HEK293T (cell line): ENCODE results near the gene PARVB.
"Not testable (repeated sequence)": the region's sequence is repeated elsewhere in the genome, so short reads cannot be mapped to it uniquely, and the experiment has no call there.

ENCODE experiments used
- ARNT ChIP-seq: fragments of 450-650 bp; IDR thresholded peaks from 2 replicates; pipeline ENCODE4 v1.6.1; 2017; ENCODE audit warnings: mild to moderate bottlenecking
- SP1 ChIP-seq: fragments of 450-650 bp; IDR thresholded peaks from 2 replicates; pipeline ENCODE4 v1.6.1; 2017
- ZNF384 ChIP-seq: fragments of 450-650 bp; IDR thresholded peaks from 2 replicates; pipeline ENCODE4 v1.6.1; 2016

DNA sequence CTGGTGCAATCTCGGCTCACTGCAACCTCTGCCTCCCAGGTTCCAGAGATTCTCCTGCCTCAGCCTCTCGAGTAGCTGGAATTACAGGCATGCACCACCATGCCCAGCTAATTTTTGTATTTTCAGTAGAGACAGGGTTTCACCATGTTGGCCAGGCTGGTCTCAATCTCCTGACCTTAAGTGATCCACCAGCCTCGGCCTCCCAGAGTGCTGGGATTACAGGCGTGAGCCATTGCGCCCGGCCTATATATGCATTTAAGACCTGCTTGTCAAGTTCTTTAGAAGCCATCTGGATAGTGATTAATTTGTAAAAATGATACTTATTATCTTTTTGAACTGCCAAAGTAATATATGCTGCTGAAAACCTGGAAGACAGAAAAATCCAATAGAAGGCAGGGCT, 86.6 kb downstream of the PARVB start:
- TF ChIP-seq ARNT, ZNF384, SP1: not testable (repeated sequence)
